ENCODE data around the gene NT5E.

DNA sequence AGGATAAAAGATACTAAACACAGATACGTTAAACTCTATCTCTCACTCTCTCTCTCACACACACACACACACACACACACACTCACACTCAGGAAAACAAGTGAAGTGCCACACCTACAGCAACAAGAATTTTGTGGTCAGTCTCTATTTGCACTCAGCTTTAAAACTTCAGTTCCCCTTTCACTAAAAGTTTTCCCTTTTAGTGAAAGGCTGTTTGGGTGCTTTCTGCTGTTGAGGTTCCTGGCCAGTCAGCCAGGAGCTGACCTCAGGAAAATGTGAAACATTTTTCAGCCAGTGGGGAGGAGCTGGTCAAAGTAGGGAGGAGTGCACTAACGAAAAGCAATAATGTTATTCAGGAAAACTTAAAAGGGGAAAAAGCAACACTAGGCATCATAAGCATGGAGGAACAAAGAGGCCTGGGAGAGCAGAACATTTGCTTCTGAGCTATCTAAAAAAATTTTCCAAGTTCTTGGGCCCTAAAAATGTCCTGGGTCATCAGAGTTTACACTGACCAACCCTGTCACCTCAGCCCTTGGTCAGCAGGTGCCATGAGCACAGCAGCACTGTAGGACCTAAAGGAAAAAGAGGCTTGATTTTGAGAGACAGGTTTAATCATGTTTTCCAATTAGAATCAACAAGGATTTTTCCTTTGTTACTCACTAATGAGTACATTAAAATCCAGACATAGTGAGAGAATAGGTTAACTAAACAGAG lies 30.7 kb upstream of the NT5E start:
- TF ChIP-seq ZNF138 (tag by site-specific recombination; IDR thresholded peaks at IDR 0.05; ENCODE audit: borderline replicate concordance) (no peak), BCL11A (tag by site-specific recombination; IDR thresholded peaks at IDR 0.05; ENCODE audit: low read depth) (no peak), SCRT2 (tag by site-specific recombination; IDR thresholded peaks at IDR 0.05) (no peak), ZNF501 (tag by site-specific recombination; IDR thresholded peaks at IDR 0.05) (no peak), ZBTB7A (tag by site-specific recombination; IDR thresholded peaks at IDR 0.05; ENCODE audit: low read depth) (no peak), ZNF791 (tag by site-specific recombination; IDR thresholded peaks at IDR 0.05) (no peak), SP2 (tag by site-specific recombination; IDR thresholded peaks at IDR 0.05) (no peak), ZNF24 (tag by site-specific recombination; IDR thresholded peaks at IDR 0.05) (no peak), ZNF776 (tag by site-specific recombination; IDR thresholded peaks at IDR 0.05; ENCODE audit: borderline replicate concordance) (no peak)
- TF ChIP-seq, protein P1, sequence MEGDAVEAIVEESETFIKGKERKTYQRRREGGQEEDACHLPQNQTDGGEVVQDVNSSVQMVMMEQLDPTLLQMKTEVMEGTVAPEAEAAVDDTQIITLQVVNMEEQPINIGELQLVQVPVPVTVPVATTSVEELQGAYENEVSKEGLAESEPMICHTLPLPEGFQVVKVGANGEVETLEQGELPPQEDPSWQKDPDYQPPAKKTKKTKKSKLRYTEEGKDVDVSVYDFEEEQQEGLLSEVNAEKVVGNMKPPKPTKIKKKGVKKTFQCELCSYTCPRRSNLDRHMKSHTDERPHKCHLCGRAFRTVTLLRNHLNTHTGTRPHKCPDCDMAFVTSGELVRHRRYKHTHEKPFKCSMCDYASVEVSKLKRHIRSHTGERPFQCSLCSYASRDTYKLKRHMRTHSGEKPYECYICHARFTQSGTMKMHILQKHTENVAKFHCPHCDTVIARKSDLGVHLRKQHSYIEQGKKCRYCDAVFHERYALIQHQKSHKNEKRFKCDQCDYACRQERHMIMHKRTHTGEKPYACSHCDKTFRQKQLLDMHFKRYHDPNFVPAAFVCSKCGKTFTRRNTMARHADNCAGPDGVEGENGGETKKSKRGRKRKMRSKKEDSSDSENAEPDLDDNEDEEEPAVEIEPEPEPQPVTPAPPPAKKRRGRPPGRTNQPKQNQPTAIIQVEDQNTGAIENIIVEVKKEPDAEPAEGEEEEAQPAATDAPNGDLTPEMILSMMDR (tag by site-specific recombination; IDR thresholded peaks at IDR 0.05): no peak
- TF ChIP-seq, protein P2, sequence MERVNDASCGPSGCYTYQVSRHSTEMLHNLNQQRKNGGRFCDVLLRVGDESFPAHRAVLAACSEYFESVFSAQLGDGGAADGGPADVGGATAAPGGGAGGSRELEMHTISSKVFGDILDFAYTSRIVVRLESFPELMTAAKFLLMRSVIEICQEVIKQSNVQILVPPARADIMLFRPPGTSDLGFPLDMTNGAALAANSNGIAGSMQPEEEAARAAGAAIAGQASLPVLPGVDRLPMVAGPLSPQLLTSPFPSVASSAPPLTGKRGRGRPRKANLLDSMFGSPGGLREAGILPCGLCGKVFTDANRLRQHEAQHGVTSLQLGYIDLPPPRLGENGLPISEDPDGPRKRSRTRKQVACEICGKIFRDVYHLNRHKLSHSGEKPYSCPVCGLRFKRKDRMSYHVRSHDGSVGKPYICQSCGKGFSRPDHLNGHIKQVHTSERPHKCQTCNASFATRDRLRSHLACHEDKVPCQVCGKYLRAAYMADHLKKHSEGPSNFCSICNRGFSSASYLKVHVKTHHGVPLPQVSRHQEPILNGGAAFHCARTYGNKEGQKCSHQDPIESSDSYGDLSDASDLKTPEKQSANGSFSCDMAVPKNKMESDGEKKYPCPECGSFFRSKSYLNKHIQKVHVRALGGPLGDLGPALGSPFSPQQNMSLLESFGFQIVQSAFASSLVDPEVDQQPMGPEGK (tag by site-specific recombination; IDR thresholded peaks at IDR 0.05): no peak
- TF ChIP-seq, protein P3, sequence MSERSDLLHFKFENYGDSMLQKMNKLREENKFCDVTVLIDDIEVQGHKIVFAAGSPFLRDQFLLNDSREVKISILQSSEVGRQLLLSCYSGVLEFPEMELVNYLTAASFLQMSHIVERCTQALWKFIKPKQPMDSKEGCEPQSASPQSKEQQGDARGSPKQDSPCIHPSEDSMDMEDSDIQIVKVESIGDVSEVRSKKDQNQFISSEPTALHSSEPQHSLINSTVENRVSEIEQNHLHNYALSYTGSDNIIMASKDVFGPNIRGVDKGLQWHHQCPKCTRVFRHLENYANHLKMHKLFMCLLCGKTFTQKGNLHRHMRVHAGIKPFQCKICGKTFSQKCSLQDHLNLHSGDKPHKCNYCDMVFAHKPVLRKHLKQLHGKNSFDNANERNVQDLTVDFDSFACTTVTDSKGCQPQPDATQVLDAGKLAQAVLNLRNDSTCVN (tag by site-specific recombination; optimal IDR thresholded peaks at IDR 0.05): no peak
- TF ChIP-seq, protein P4, sequence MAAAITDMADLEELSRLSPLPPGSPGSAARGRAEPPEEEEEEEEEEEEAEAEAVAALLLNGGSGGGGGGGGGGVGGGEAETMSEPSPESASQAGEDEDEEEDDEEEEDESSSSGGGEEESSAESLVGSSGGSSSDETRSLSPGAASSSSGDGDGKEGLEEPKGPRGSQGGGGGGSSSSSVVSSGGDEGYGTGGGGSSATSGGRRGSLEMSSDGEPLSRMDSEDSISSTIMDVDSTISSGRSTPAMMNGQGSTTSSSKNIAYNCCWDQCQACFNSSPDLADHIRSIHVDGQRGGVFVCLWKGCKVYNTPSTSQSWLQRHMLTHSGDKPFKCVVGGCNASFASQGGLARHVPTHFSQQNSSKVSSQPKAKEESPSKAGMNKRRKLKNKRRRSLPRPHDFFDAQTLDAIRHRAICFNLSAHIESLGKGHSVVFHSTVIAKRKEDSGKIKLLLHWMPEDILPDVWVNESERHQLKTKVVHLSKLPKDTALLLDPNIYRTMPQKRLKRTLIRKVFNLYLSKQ (tag by site-specific recombination; IDR thresholded peaks at IDR 0.05; ENCODE audit: borderline replicate concordance): no peak
